Hematopoietic multipotent progenitor cell treated with erythropoietin and hydrocortisone succinate and interleukin-3 and kit ligand, for 4 days (in vitro differentiated cells): ENCODE results near the gene TMEFF2.
"Not testable (repeated sequence)": the region's sequence is repeated elsewhere in the genome, so short reads cannot be mapped to it uniquely, and the experiment has no call there.

Source experiments
- DNase-seq: peaks from one replicate; pipeline ENCODE4 v3.0.0-alpha.2; 2015

TMEFF2 gene

DNA sequence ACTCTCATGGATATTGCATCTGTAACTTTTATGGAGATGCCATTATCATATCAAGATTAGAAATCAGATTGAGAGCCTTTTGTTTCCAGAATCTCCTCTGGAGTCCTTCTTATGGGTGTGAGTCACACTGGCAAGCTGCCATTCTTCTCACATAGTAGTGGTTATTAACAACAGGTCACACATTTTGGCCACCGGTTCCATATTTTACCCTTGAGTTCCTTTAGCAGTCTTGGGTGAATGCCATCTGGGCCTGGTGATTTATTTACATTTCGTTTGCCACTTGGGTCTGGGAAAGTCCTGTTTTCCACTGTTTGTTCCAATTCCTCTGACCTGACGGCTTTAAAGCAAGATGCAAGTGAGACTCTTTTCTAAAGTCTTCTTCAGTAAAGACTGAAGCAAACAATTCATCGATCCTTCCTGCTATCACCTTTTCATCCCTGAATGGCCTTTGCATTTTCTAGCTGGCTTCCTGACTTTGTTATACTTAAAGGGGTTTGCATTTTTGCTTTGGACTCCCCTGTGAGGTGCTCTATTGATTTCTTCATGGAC, 267.3 kb downstream of the TMEFF2 start:
- peak; percentile 62 for DNase-seq

DNA sequence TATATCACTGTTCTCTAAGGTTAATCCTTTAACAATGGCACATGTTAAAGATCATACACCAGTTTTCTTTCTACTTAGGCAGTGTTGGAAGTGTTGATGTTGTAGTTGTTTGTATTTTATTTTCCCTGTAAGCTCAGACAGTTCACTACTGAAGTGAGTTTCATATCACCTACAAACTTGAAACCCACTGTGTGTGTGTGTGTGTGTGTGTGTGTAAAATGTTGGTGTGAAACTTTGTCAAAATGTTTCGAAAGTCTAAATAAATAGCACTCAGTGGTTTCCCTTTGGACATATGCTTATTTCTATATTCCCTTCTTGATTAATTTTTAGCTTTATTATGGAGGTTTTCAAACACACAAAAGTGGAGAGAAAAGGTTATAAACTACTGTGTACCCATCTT, 268.1 kb downstream of the TMEFF2 start:
- no peak for DNase-seq

GRCh38 chr2:191923652-191923997, 271.1 kb downstream of the TMEFF2 start:
- DNase-seq: no peak

GRCh38 chr2:191922736-191923651, 271.7 kb downstream of the TMEFF2 start:
- DNase-seq: no peak

GRCh38 chr2:191921650-191922049, 273.1 kb downstream of the TMEFF2 start:
- DNase-seq: not testable (repeated sequence)

DNA sequence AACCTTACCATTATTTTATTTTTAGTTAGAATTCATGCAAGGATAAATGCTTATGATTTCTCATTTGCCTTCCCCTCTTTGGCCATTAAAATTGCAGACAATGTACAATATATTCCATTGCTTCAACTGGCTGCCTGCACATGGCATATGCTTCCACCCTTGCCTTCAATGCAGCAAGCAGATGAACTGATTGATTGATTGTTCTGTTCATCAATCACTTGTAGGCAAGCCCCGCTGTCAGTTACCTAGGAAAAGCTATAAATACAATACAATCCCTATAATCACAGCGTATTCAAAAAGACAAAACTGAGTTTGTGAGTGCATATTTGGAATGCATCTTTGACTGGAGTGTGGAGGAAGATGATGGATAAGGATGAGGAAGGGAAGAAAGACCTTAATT, 274.2 kb downstream of the TMEFF2 start:
- no peak for DNase-seq

GRCh38 chr2:191917967-191918651, 276.6 kb downstream of the TMEFF2 start:
- DNase-seq: no peak

DNA sequence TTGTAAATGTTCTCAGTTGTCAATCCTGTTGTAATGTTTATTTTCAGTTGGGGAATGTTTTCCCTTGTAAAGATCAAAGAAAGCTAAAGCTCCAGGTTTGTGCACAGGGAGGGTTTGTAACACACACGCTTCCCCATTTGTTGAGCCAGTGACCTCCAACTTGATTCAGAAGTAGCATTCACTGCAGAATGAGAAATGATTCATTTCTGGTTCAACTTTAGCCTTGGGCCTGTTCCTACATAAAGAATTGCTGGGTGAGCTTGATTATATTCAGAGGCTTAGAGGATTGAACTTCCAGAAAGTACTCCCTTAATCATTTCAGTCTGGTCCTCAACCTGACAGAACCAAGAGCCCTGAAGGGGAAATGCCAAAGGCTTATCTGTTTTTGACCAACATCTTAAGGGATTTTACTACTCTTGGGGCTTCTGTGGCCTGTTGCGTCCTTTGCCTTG, 277.3 kb downstream of the TMEFF2 start:
- no peak for DNase-seq

GRCh38 chr2:191916826-191917225, 277.9 kb downstream of the TMEFF2 start:
- DNase-seq: no peak

- no peak for DNase-seq
Observed at GRCh38 chr2:191915750-191916149, 279.0 kb downstream of the TMEFF2 start.

GRCh38 chr2:191913796-191914195, 280.9 kb downstream of the TMEFF2 start:
- DNase-seq: no peak

DNA sequence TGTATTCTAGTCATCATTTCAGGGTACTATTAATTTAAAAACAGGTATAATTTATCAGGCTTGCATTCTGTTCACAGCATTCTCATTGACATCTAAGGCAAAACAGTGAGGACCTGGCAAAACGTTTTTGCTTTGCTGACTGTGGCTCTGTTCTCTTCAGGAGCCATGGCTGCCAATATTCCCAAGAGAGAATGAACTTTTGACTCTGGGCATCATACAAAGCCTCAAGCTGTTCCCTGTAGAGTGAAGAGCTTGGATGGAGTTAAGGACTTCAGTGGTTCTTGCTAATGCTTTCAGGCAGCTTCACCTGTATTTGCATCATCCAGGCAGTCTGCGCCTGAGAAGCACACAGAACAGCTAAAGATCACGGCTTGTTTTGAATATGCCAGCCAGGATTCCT, 282.0 kb downstream of the TMEFF2 start:
- no peak for DNase-seq

DNA sequence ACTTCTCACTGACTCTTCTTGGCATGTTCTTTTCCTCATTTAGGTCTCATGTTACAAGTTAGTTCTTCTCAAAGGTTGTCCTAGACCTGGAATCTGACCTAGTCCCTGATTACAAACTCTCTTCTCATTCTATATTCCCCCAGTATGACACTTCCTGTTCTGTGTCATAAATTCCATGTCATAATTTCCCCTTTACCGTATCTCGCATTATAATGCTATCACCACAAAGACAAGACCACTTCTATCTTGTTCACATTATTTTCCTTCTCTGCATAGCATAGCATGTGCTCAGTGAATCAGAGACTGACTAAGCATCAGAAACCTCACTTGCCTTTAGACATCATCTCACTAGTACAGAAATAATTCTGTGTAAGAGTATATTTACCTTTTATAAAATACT, 284.2 kb downstream of the TMEFF2 start:
- peak; percentile 69 for DNase-seq

DNA sequence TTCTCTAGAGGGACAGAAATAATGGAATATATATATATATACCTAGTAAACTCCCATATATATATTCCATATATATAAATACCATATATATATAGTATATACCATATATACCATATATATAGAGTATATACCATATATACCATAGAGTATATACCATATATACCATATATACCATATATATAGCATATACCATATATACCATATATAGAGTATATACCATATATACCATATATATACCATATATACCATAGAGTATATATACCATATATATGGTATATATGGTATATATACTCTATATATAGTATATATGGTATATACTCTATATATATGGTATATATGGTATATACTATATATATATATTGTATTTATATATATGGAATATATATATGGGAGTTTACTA, 285.9 kb downstream of the TMEFF2 start:
- DNase-seq: no peak

- DNase-seq: no peak
Observed at GRCh38 chr2:191907545-191907944, 287.2 kb downstream of the TMEFF2 start.

- DNase-seq: peak; percentile 17
Observed at GRCh38 chr2:191907091-191907490, 287.6 kb downstream of the TMEFF2 start.

DNA sequence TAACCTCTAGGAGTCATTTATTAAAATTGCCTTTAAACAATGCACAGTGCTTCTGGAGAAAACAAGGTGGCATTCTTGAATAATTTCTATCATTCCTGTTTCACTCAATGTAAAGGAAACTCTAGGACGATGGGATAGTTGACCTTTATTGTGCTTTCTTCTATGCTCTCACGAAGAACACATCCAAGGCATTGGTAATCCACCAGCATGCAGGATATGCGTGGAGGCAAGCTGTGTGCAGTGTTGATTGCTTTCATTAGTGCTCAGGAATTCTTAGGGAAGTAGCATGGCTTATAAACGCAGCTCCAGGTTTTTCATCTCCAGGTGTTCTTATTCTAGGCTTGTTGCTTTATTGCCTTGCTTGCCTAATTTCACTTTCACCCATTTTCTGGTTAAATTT, 289.4 kb downstream of the TMEFF2 start:
- no peak for DNase-seq

DNA sequence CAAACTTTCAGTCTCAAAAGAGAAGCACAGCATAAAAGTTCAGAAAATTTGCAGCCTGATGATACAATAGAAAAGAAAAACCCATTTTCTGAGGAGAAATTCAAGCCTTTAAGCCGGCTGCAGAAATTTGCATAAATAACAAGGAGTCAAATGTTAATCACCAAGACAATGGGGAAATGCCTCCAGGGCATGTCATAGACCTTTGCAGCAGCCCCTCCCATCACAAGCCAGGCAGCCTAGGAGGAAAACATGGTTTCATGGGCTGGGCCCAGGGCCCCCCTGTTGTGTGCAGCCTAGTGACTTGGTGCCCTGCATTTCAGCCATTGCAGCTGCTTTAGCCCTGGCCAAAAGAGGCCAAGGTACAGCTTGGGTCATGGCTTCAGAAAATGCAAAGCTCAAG, 293.7 kb downstream of the TMEFF2 start:
- DNase-seq: no peak

- no peak for DNase-seq
Observed at GRCh38 chr2:191899410-191899809, 295.3 kb downstream of the TMEFF2 start.
